HFFc6 (cell line): ENCODE measurements around the gene CLDN9. TPM values are rescaled to one million over a fixed set of nuclear protein-coding genes. Genes with fewer than 3 reads are reported as not detected.

Experiments used
- DNase-seq: peaks from one replicate; pipeline ENCODE4 v3.0.0-alpha.2; 2018
- H3K27ac Mint-ChIP-seq: 2 replicates; pipeline ENCODE4 v1.8.0; 2020; ENCODE audit warnings: mild to moderate bottlenecking, mixed read lengths
- H3K27me3 Mint-ChIP-seq: 2 replicates; pipeline ENCODE4 v1.8.0; 2021; ENCODE audit warnings: mild to moderate bottlenecking, moderate library complexity, mixed read lengths; ENCODE audit not compliant: insufficient read depth
- H3K36me3 Mint-ChIP-seq: 2 replicates; pipeline ENCODE4 v1.8.0; 2021; ENCODE audit warnings: low read depth, mixed read lengths
- H3K4me1 Mint-ChIP-seq: 2 replicates; pipeline ENCODE4 v1.8.0; 2020; ENCODE audit warnings: low read depth, mixed read lengths
- H3K4me3 Mint-ChIP-seq: 2 replicates; pipeline ENCODE4 v1.8.0; 2020; ENCODE audit warnings: mild to moderate bottlenecking, moderate library complexity, mixed read lengths
- H3K9me3 Mint-ChIP-seq: 2 replicates; pipeline ENCODE4 v1.8.0; 2020; ENCODE audit warnings: mild to moderate bottlenecking, mixed read lengths
- CTCF ChIP-seq: fragments of 200-600 bp; sonication (generic); IDR thresholded peaks from 2 replicates; pipeline ENCODE4 v1.5.0; 2021; ENCODE audit warnings: antibody characterized with exemption, mild to moderate bottlenecking
- total RNA-seq, 6 experiments: library from RNA; stranded (reverse); fragmentation: NEBNext Ultra II Directional; extraction: Animal tissue kit (Norgen Biotek cat#: 25700); gene quantifications; 2 replicates in 1 of 6; 3 replicates in 5 of 6; pipeline ENCODE4 v1.2.3, GENCODE V29; 2021

Gene CLDN9
- total RNA-seq, 6 experiments from 2014 or later: not detected

GRCh38 chr16:2985893-2986355 lies 26.8 kb upstream of the CLDN9 start:
- H3K4me1 Mint-ChIP-seq: peaks cover 21% of the 10 kb centered on the region
- no peak for TF ChIP-seq CTCF
- peaks cover 19% of the 10 kb centered on the region for H3K27me3 Mint-ChIP-seq
- no peak overlapping the region for H3K27ac Mint-ChIP-seq
- DNase-seq: no peak
- no peaks in the 10 kb centered on the region for H3K9me3 Mint-ChIP-seq
- H3K4me3 Mint-ChIP-seq: no peak overlapping the region
- no peaks in the 10 kb centered on the region for H3K36me3 Mint-ChIP-seq

GRCh38 chr16:2986623-2987188 lies 26.0 kb upstream of the CLDN9 start:
- no peak for DNase-seq
- H3K9me3 Mint-ChIP-seq: no peaks in the 10 kb centered on the region
- no peak for TF ChIP-seq CTCF
- H3K4me3 Mint-ChIP-seq: no peak overlapping the region
- no peak overlapping the region for H3K27ac Mint-ChIP-seq
- H3K4me1 Mint-ChIP-seq: peaks cover 14% of the 10 kb centered on the region
- peaks cover 19% of the 10 kb centered on the region for H3K27me3 Mint-ChIP-seq
- H3K36me3 Mint-ChIP-seq: no peaks in the 10 kb centered on the region

GRCh38 chr16:2987286-2987685 lies 25.4 kb upstream of the CLDN9 start:
- no peaks in the 10 kb centered on the region for H3K9me3 Mint-ChIP-seq
- H3K27me3 Mint-ChIP-seq: peaks cover 21% of the 10 kb centered on the region
- peaks cover 8% of the 10 kb centered on the region; the same call in 1 of the 2 replicates for H3K4me1 Mint-ChIP-seq
- H3K27ac Mint-ChIP-seq: no peak overlapping the region
- H3K36me3 Mint-ChIP-seq: no peaks in the 10 kb centered on the region
- TF ChIP-seq CTCF: no peak
- no peak overlapping the region for H3K4me3 Mint-ChIP-seq
- DNase-seq: no peak

- no peaks in the 10 kb centered on the region for H3K36me3 Mint-ChIP-seq
- H3K9me3 Mint-ChIP-seq: no peaks in the 10 kb centered on the region
- H3K27me3 Mint-ChIP-seq: peaks cover 22% of the 10 kb centered on the region
- no peak overlapping the region for H3K4me3 Mint-ChIP-seq
- peaks cover 6% of the 10 kb centered on the region; the same call in 1 of the 2 replicates for H3K4me1 Mint-ChIP-seq
- no peak overlapping the region for H3K27ac Mint-ChIP-seq
- DNase-seq: no peak
- no peak for TF ChIP-seq CTCF
Measured at GRCh38 chr16:2987833-2988232, 24.9 kb upstream of the CLDN9 start.

GRCh38 chr16:2988590-2989099 lies 24.1 kb upstream of the CLDN9 start:
- Mint-ChIP-seq H3K27ac (no peak overlapping the region), H3K27me3 (peaks cover 22% of the 10 kb centered on the region), H3K4me3 (no peak overlapping the region), H3K4me1 (peaks cover 4% of the 10 kb centered on the region; the same call in 1 of the 2 replicates), H3K36me3 (no peaks in the 10 kb centered on the region), H3K9me3 (no peaks in the 10 kb centered on the region)
- TF ChIP-seq CTCF: no peak
- DNase-seq: no peak
